Measurements from ENCODE around the gene RBM47. TPM values are rescaled to one million over a fixed set of nuclear protein-coding genes. Genes with fewer than 3 reads are reported as not detected.
A peak's percentile ranks its signal among the peaks of the same experiment; 100 is the strongest.

RBM47 gene
- total RNA-seq, 1 experiment from 2014 or later: 78.0 TPM

- CTCF ChIA-PET: no interaction called here
- 0 out of 2 replicates have a peak, but pooled peaks cover 6% of the 10 kb centered on the region for H4K20me1 ChIP-seq (ENCODE audit: insufficient read depth)
- no peaks in the 10 kb centered on the region for H3K9me2 ChIP-seq (ENCODE audit: insufficient read depth)
- POLR2A ChIA-PET (ENCODE audit: unreplicated experiment): interaction anchor here (0.9 to 2.8 kb wide), 2 partner anchors 45 to 365 kb away, joined by 3 to 22 read pairs; no protein-coding TSS in a partner anchor
- DNase-seq: no peak
- H2AFZ ChIP-seq: no peak overlapping the region
- H3K4me3 ChIP-seq: peak overlapping the region; percentile 96
- peaks cover 87% of the 10 kb centered on the region for H3K79me2 ChIP-seq (ENCODE audit: low read depth)
- H3K27me3 ChIP-seq (ENCODE audit: insufficient read depth, low read depth): no peaks in the 10 kb centered on the region
- no peak for TF ChIP-seq CTCF (conservative IDR thresholded peaks at IDR 0.05)
- TF ChIP-seq EZH2 (IDR thresholded peaks at IDR 0.05; ENCODE audit: low read depth): no peak
- peaks cover 17% of the 10 kb centered on the region; the same call in 1 of the 2 replicates for H3K36me3 ChIP-seq (ENCODE audit: low read depth)
- BruUV-seq (replicated peaks): no TSS peak
- H3K27ac ChIP-seq: peak overlapping the region; percentile 99
- peaks cover 74% of the 10 kb centered on the region for H3F3A ChIP-seq (ENCODE audit: insufficient read depth, low read depth)
- peak overlapping the region; percentile 93 for H3K4me2 ChIP-seq
- no peaks in the 10 kb centered on the region for H3K9me3 ChIP-seq (ENCODE audit: insufficient read depth, low read depth)
- peaks cover 55% of the 10 kb centered on the region for H3K4me1 ChIP-seq (replicated peaks; ENCODE audit: insufficient read depth)
- intact Hi-C loops (cut with micrococcal nuclease; ENCODE audit: unreplicated experiment): loop anchor here (5.0 kb wide), 1 partner anchor 310 kb away; no protein-coding TSS in a partner anchor
These were observed 2.1 kb downstream of the RBM47 start for GRCh38 chr4:40627540-40627939.

GRCh38 chr4:40626183-40626990 is 3.3 kb downstream of the RBM47 start:
- BruUV-seq (replicated peaks): no TSS peak
- Histone ChIP-seq H3K79me2 (ENCODE audit: low read depth) (peaks cover 86% of the 10 kb centered on the region), H3K36me3 (ENCODE audit: low read depth) (peaks cover 24% of the 10 kb centered on the region), H4K20me1 (ENCODE audit: insufficient read depth) (0 out of 2 replicates have a peak, but pooled peaks cover 6% of the 10 kb centered on the region), H3K4me1 (replicated peaks; ENCODE audit: insufficient read depth) (peaks cover 54% of the 10 kb centered on the region), H2AFZ (no peak overlapping the region), H3K9me2 (ENCODE audit: insufficient read depth) (no peaks in the 10 kb centered on the region), H3K27me3 (ENCODE audit: insufficient read depth, low read depth) (no peaks in the 10 kb centered on the region), H3K9me3 (ENCODE audit: insufficient read depth, low read depth) (no peaks in the 10 kb centered on the region), H3F3A (ENCODE audit: insufficient read depth, low read depth) (peaks cover 72% of the 10 kb centered on the region), H3K4me2 (peak overlapping the region; percentile 93), H3K27ac (peak overlapping the region; percentile 99), H3K4me3 (peak overlapping the region; percentile 96)
- TF ChIP-seq CTCF (conservative IDR thresholded peaks at IDR 0.05): no peak
- intact Hi-C loops (cut with micrococcal nuclease; ENCODE audit: unreplicated experiment): loop anchor here (5.0 kb wide), 1 partner anchor 309 kb away; no protein-coding TSS in a partner anchor
- CTCF ChIA-PET: interaction anchor here (1.1 kb wide), 1 partner anchor 48 kb away, joined by 4 read pairs; no protein-coding TSS in a partner anchor
- POLR2A ChIA-PET (ENCODE audit: unreplicated experiment): interaction anchor here (0.5 to 0.6 kb wide), 4 partner anchors 73 to 95 kb away, joined by 3 to 15 read pairs (median 4); no protein-coding TSS in a partner anchor
- peak; percentile 27 to 83 for DNase-seq

DNA sequence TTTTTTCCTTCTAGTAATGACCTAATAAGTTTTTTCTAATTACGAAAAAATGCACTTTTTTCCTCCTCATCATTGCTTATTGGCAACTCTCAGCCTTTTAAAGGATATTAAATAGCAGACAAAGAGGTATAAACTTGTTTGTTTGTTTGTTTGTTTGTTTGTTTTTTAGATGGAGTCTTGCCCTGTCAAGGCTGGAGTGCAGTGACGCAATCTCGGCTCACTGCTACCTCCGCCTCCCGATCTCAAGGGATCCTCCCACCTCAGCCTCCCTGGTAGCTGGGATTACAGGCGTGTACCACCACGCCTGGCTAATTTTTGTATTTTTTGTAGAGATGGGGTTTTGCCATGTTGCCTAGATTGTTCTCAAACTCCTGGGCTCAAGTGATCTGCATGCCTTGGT is 6.0 kb downstream of the RBM47 start:
- H3F3A ChIP-seq (ENCODE audit: insufficient read depth, low read depth): peaks cover 56% of the 10 kb centered on the region
- no peaks in the 10 kb centered on the region for H3K9me3 ChIP-seq (ENCODE audit: insufficient read depth, low read depth)
- no peak overlapping the region for H2AFZ ChIP-seq
- DNase-seq: no peak
- TF ChIP-seq EZH2 (IDR thresholded peaks at IDR 0.05; ENCODE audit: low read depth) (no peak), CTCF (conservative IDR thresholded peaks at IDR 0.05) (no peak)
- peak overlapping the region; percentile 58 for H3K4me2 ChIP-seq
- H3K4me3 ChIP-seq: no peak overlapping the region
- POLR2A ChIA-PET (ENCODE audit: unreplicated experiment): interaction anchor here (0.9 kb wide), 1 partner anchor 165 kb away, joined by 5 read pairs; no protein-coding TSS in a partner anchor
- H3K9me2 ChIP-seq (ENCODE audit: insufficient read depth): no peaks in the 10 kb centered on the region
- H3K4me1 ChIP-seq (replicated peaks; ENCODE audit: insufficient read depth): peaks cover 60% of the 10 kb centered on the region
- H3K27me3 ChIP-seq (ENCODE audit: insufficient read depth, low read depth): no peaks in the 10 kb centered on the region
- no TSS peak for BruUV-seq (replicated peaks)
- intact Hi-C loops (cut with micrococcal nuclease; ENCODE audit: unreplicated experiment): no loop called here
- 0 out of 2 replicates have a peak, but pooled peaks cover 6% of the 10 kb centered on the region for H4K20me1 ChIP-seq (ENCODE audit: insufficient read depth)
- CTCF ChIA-PET: no interaction called here
- H3K79me2 ChIP-seq (ENCODE audit: low read depth): peaks cover 97% of the 10 kb centered on the region
- H3K27ac ChIP-seq: peak overlapping the region; percentile 89
- peaks cover 30% of the 10 kb centered on the region for H3K36me3 ChIP-seq (ENCODE audit: low read depth)
